ENCODE measurements around the gene ZNF672. TPM values are rescaled to one million over a fixed set of nuclear protein-coding genes. Genes with fewer than 3 reads are reported as not detected.

The ZNF672 gene
- total and polyA plus RNA-seq, 2 of the 13 experiments (the other 11 are each of a cell fraction or from before 2014, with no cell fraction given), result 17.2 to 22.9 TPM

DNA sequence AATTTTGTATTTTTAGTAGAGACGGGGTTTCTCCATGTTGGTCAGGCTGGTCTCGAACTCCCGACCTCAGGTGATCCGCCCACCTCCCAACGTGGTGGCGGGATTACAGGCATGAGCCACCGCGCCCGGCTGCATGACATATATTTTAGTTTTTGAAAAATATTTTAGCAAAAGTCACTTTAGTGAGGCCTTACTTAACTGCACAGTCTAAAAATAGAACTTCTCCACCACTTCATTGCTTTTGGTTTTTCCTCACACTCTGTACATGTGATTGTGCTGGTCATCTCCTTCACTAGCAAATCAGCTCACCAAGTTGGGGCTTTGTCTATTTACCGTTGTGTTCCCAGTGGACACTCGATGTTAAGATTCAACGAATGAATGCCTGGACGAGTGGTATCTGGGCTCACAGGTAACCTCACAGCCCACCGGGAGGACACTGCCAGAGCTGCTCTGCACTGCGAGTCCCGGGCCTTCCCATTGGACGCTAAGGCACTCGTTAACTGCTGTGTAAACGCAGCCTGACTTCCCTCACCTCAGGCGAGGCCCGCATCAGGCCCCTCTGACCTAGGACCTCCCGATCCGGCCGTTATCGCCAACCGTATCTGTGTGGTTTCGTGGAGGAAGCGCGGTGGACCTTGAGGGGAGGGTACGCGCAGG lies 34.9 kb downstream of the ZNF672 start (continued):
- TF ChIP-seq, protein P1, sequence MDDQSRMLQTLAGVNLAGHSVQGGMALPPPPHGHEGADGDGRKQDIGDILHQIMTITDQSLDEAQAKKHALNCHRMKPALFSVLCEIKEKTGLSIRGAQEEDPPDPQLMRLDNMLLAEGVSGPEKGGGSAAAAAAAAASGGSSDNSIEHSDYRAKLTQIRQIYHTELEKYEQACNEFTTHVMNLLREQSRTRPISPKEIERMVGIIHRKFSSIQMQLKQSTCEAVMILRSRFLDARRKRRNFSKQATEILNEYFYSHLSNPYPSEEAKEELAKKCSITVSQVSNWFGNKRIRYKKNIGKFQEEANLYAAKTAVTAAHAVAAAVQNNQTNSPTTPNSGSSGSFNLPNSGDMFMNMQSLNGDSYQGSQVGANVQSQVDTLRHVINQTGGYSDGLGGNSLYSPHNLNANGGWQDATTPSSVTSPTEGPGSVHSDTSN (CRISPR knock-in tag; IDR thresholded peaks at IDR 0.05; ENCODE audit: borderline replicate concordance), result no peak
- TF ChIP-seq JUNB (CRISPR knock-in tag; IDR thresholded peaks at IDR 0.05; ENCODE audit: borderline replicate concordance), result no peak
- TF ChIP-seq, protein P2, sequence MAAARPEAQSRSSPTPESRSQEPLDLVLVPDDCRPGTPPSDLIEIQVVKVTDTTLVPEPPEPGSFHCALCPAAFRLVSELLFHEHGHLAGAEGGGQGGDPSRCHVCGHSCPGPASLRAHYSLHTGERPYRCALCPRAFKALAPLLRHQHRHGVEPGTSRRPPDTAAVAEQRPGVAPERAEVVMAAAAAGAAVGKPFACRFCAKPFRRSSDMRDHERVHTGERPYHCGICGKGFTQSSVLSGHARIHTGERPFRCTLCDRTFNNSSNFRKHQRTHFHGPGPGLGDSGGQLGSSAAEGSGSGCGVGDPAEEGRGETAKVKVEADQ (CRISPR knock-in tag; IDR thresholded peaks at IDR 0.05; ENCODE audit: borderline replicate concordance), result no peak
- no peak for TF ChIP-seq ZNF768 (CRISPR knock-in tag; IDR thresholded peaks at IDR 0.05)
- TF ChIP-seq, protein P3, sequence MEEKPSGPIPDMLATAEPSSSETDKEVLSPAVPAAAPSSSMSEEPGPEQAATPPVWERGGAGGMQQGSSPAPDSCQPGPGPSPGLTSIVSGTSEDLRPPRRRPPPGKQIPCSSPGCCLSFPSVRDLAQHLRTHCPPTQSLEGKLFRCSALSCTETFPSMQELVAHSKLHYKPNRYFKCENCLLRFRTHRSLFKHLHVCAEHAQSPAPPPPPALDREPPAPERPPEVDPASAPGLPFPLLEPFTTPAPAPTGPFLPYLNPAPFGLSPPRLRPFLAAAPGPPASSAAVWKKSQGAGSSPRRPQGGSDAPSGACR (CRISPR knock-in tag; IDR thresholded peaks at IDR 0.05), result no peak; the same call in 1 of the 2 replicates
- TF ChIP-seq HMG20B (CRISPR knock-in tag; conservative IDR thresholded peaks at IDR 0.05), result no peak
- TF ChIP-seq, protein P4, sequence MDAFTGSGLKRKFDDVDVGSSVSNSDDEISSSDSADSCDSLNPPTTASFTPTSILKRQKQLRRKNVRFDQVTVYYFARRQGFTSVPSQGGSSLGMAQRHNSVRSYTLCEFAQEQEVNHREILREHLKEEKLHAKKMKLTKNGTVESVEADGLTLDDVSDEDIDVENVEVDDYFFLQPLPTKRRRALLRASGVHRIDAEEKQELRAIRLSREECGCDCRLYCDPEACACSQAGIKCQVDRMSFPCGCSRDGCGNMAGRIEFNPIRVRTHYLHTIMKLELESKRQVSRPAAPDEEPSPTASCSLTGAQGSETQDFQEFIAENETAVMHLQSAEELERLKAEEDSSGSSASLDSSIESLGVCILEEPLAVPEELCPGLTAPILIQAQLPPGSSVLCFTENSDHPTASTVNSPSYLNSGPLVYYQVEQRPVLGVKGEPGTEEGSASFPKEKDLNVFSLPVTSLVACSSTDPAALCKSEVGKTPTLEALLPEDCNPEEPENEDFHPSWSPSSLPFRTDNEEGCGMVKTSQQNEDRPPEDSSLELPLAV (CRISPR knock-in tag; conservative IDR thresholded peaks at IDR 0.05; ENCODE audit: low read depth), result no peak
- no peak for TF ChIP-seq RFX3 (CRISPR knock-in tag; IDR thresholded peaks at IDR 0.05)
- no peak for TF ChIP-seq REPIN1 (CRISPR knock-in tag; IDR thresholded peaks at IDR 0.05; ENCODE audit: borderline replicate concordance, low read depth)
- TF ChIP-seq TOE1 (CRISPR knock-in tag; IDR thresholded peaks at IDR 0.05), result no peak
- no peak for TF ChIP-seq RAD21 (CRISPR knock-in tag; IDR thresholded peaks at IDR 0.05)
- no peak for TF ChIP-seq ZNF543 (CRISPR knock-in tag; IDR thresholded peaks at IDR 0.05)
- no peak for TF ChIP-seq ZNF678 (CRISPR knock-in tag; IDR thresholded peaks at IDR 0.05)
- TF ChIP-seq, protein P5, sequence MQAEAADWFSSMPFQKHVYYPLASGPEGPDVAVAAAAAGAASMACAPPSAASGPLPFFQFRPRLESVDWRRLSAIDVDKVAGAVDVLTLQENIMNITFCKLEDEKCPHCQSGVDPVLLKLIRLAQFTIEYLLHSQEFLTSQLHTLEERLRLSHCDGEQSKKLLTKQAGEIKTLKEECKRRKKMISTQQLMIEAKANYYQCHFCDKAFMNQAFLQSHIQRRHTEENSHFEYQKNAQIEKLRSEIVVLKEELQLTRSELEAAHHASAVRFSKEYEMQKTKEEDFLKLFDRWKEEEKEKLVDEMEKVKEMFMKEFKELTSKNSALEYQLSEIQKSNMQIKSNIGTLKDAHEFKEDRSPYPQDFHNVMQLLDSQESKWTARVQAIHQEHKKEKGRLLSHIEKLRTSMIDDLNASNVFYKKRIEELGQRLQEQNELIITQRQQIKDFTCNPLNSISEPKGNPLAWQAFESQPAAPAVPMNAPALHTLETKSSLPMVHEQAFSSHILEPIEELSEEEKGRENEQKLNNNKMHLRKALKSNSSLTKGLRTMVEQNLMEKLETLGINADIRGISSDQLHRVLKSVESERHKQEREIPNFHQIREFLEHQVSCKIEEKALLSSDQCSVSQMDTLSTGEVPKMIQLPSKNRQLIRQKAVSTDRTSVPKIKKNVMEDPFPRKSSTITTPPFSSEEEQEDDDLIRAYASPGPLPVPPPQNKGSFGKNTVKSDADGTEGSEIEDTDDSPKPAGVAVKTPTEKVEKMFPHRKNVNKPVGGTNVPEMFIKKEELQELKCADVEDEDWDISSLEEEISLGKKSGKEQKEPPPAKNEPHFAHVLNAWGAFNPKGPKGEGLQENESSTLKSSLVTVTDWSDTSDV (CRISPR knock-in tag; IDR thresholded peaks at IDR 0.05), result no peak
- no peak for TF ChIP-seq RFX1 (IDR thresholded peaks at IDR 0.05)
- TF ChIP-seq, protein P6, sequence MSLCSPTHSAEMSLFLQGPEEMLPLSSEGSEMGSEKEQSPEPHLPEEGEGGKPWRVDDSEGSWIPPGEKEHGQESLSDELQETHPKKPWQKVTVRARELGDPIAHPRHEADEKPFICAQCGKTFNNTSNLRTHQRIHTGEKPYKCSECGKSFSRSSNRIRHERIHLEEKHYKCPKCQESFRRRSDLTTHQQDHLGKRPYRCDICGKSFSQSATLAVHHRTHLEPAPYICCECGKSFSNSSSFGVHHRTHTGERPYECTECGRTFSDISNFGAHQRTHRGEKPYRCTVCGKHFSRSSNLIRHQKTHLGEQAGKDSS (CRISPR knock-in tag; IDR thresholded peaks at IDR 0.05; ENCODE audit: borderline replicate concordance, low read depth), result no peak
- no peak; the same call in 1 of the 2 replicates for TF ChIP-seq KLF9 (CRISPR knock-in tag; IDR thresholded peaks at IDR 0.05; ENCODE audit: low read depth)
- 0 out of 2 replicates have a peak, but pooled peaks have one; percentile 4 for TF ChIP-seq ZMYM2 (CRISPR knock-in tag; IDR thresholded peaks at IDR 0.05)
- TF ChIP-seq, protein P7, sequence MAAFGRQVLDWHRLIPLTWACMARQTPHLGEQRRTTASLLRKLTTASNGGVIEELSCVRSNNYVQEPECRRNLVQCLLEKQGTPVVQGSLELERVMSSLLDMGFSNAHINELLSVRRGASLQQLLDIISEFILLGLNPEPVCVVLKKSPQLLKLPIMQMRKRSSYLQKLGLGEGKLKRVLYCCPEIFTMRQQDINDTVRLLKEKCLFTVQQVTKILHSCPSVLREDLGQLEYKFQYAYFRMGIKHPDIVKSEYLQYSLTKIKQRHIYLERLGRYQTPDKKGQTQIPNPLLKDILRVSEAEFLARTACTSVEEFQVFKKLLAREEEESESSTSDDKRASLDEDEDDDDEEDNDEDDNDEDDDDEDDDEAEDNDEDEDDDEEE (CRISPR knock-in tag; IDR thresholded peaks at IDR 0.05), result no peak
- no peak for TF ChIP-seq HIVEP1 (CRISPR knock-in tag; IDR thresholded peaks at IDR 0.05)
- TF ChIP-seq U2AF2 (IDR thresholded peaks at IDR 0.05; ENCODE audit: low read depth, low read length), result no peak

Data from HepG2 (cell line).